T-helper 9 cell (primary cell): ENCODE measurements around the gene DNAJB14.

Experiments used
- DNase-seq: peaks from one replicate; pipeline ENCODE4 v3.0.0-alpha.2; 2020

Gene DNAJB14

GRCh38 chr4:99943904-99944437 lies 2.4 kb downstream of the DNAJB14 start:
- no peak for DNase-seq

DNA sequence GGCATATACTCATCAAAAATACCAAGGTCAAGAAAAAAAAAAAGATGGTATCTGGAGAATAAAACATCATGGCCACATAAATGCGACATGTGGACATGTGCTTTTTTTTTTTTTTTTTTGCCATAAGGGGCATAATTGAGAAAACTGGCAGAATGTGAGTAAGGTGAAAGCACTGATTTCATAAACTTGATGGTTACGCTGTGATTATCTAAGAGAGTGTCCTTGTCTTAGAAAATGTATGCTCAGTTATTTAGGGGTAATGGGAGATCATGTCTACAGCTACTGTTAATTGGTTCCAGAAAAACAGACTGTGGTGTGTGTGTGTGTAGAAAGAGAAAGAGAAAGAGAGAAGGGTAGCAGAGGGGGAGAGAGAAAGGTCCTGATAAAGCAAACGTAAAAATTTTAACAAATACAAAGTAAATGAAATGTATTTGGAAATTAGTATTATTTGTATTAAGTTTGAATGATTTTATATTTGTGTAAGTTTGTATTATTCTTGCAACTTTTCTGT lies 8.1 kb downstream of the DNAJB14 start:
- DNase-seq = no peak

DNA sequence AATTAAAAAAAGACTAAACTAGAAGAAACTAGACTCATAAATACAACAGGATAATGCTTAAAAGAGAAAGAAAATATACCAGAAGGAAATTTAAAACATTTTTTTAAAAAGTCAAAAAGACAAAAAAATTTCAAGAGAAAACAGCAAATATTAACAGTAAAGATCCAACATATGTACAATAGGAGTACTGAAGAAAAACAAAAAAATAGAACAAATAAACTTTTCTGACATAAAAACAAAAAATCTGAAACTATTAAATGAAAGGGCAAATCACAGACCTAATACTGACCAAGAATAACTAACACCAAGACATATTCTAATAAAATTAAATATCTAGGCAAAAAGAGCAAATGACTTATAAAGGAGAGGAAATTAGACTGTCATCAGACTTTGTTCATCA lies 11.5 kb downstream of the DNAJB14 start:
- DNase-seq = no peak

DNA sequence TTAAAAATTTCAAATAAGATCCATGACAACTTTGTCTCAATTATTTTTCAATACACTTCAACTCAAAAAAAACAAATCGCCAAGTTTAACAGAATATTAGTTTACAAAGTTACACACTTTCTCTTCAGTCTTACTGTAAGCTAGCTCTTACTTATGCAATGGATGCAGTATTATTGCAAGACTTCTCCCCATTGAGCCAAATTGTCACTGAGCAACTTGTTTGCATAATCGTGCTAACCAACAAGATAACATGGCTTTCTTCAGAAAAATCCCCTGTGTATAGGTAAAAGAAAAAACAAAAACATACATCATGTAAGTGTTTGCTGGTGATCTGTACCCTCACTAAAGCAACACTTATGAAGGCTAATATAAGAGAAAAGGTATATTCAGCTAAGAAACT lies 18.9 kb downstream of the DNAJB14 start:
- no peak for DNase-seq

GRCh38 chr4:99921174-99921573 lies 25.2 kb downstream of the DNAJB14 start:
- DNase-seq = no peak

- no peak for DNase-seq
Observed at GRCh38 chr4:99918656-99919055, 27.8 kb downstream of the DNAJB14 start.

GRCh38 chr4:99917575-99917974 lies 28.8 kb downstream of the DNAJB14 start:
- no peak for DNase-seq

DNA sequence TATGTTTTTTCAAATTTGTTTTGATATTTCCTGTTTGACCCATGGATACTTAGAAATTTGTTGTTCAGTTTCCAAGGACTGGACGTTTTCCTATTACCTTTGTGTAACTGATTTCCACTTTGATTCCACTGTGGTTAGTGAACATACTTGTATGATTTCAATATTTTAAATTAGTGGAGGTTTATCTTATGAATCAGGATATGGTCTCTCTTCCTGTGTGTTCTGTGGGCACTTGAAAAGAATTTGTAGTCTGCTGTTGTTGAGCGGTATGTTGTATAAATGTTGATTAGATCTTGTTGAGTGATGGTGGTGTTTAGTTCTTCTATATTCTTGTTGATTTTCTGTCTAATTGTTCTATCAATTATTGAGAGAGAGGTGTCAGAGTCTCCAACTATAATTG lies 31.0 kb downstream of the DNAJB14 start:
- no peak for DNase-seq

GRCh38 chr4:99894998-99895397 lies 51.4 kb downstream of the DNAJB14 start:
- no peak for DNase-seq

- DNase-seq = peak; percentile 79
Observed at GRCh38 chr4:99894161-99894997, 52.0 kb downstream of the DNAJB14 start, which contains the start of gene LAMTOR3. LAMTOR3 (minus strand) TSS chr4:99894427; CDS start chr4:99893963, 464 bp downstream.

- no peak for DNase-seq
Observed at GRCh38 chr4:99893839-99894160, 52.6 kb downstream of the DNAJB14 start.

GRCh38 chr4:99893029-99893428 lies 53.4 kb downstream of the DNAJB14 start:
- no peak for DNase-seq

DNA sequence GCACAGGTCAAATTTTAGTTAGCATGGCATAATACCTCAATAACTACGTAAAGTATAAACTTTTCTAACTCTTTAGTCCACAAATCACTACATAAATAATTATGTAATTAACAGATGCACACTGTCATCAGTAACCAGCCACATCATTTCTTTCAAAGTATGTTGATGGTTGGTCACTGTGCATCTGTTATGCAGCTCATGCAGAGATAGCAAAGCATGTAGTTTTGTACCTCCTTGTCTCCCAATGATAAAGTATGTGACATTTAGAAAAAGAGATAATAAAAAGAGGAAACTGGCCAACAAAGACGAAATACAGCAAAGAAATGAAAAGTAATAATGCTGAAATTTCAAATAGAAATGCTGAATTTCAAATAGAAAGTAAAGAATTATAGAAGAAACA lies 55.1 kb downstream of the DNAJB14 start:
- DNase-seq = no peak

- no peak for DNase-seq
Observed at GRCh38 chr4:99887837-99888236, 58.6 kb downstream of the DNAJB14 start.

GRCh38 chr4:99886146-99886545 lies 60.3 kb downstream of the DNAJB14 start:
- no peak for DNase-seq

- DNase-seq = no peak
Observed at GRCh38 chr4:99885687-99886086, 60.7 kb downstream of the DNAJB14 start.

GRCh38 chr4:99885063-99885664 lies 61.3 kb downstream of the DNAJB14 start:
- DNase-seq = no peak

DNA sequence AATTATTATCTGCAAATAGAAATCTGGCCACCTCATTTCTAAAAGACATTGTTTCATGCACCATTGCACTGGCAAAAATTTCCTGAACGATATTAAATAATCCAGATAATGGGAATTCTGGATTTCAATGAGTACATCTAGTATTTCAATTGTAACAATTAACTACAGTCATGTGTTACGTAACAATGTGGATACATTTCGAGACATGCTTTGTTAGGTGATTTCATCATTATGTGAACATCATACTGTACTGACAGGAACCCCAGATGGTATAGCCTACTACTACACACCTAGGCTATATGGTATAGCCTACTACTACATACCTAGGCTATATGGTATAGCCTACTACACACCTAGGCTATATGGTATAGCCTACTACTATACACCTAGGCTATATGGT lies 67.0 kb downstream of the DNAJB14 start:
- DNase-seq = no peak

- DNase-seq = no peak
Observed at GRCh38 chr4:99878604-99879003, 67.8 kb downstream of the DNAJB14 start.

GRCh38 chr4:99876946-99877345 lies 69.5 kb downstream of the DNAJB14 start:
- no peak for DNase-seq

DNA sequence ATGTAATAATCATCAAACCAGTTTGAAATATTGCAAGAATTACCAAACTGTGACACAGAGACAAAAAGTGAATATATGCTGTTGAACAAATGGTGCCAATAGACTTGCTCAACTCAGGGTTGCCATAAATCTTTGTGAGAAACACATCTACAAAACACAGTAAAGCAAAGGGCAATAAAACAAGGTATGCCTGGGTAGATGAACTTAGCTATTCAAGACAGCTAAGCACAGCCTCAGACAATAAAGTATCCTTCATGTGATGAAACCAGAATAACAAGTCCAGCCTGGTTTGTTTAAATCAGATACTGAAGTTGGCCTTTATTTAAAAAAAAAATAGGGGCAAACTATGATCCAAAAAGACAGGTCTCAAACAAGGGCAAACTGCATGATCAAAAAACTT lies 71.3 kb downstream of the DNAJB14 start:
- no peak for DNase-seq

- DNase-seq = no peak
Observed at GRCh38 chr4:99872570-99872969, 73.8 kb downstream of the DNAJB14 start.

DNA sequence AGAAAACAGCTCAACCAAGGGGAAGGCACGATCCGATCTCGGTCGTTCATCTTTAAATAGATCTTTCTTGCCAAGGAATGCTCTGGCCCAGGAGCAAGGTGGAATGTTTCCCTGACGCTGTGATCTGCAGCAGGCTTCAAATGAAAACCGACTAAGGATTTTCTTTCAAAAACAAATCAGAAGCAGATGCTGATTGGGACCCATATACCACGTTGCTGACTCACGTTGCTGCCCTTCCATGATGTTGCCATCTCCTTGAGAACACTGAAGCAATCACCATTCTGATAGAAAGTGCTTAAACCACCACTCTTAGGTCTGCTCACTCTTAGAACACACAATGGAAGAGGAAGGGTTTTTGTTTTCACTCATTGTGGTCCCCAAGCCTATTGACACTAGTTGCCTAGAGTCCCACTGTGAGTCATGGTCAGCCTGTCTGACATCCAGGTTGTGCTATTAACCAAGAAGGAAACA lies 78.3 kb downstream of the DNAJB14 start:
- no peak for DNase-seq

- no peak for DNase-seq
Observed at GRCh38 chr4:99863804-99864203, 82.6 kb downstream of the DNAJB14 start.
